H1 (cell line): ENCODE measurements around the gene TMEM39B. TPM values are rescaled to one million over a fixed set of nuclear protein-coding genes. Genes with fewer than 3 reads are reported as not detected.

Source experiments
- CTCF ChIA-PET: fragments of 300-600 bp; sonication (Branson Sonifier 250); formaldehyde crosslinking; loops from one replicate; lab custom pipeline; 2021; ENCODE audit not compliant: partially characterized antibody; lab: Charles Lee
- POLR2A ChIA-PET: fragments of 300-600 bp; sonication (Branson Sonifier 250); formaldehyde crosslinking; loops from one replicate; lab custom pipeline; 2021; ENCODE audit warnings: inconsistent platforms; ENCODE audit not compliant: partially characterized antibody; lab: Charles Lee
- DNase-seq, 2 experiments: peaks; one replicate each; pipeline versions ENCODE4 v3.0.0 to v3.0.0-alpha.2; 2010 to 2022; ENCODE audit warnings: low spot score in 2 of 2, low read depth in 1 of 2, mixed read lengths in 1 of 2
- FAIRE-seq: peaks from 2 replicates; lab custom pipeline; 2011; peaks lifted over from hg19 to GRCh38; lab: Jason Lieb, UNC
- H2AFZ ChIP-seq: 2 replicates; pipeline ENCODE4 v1.8.1; 2012; ENCODE audit warnings: low read length, inconsistent platforms
- H2AK5ac ChIP-seq: 2 replicates; pipeline ENCODE4 v1.6.1; 2013; ENCODE audit warnings: low read depth, low read length
- H2BK120ac ChIP-seq: replicated peaks from 2 replicates; pipeline ENCODE3; 2013; ENCODE audit warnings: low read depth, low read length, inconsistent platforms
- H2BK12ac ChIP-seq: 2 replicates; pipeline ENCODE4 v1.6.1; 2013; ENCODE audit warnings: low read depth, low read length
- H2BK15ac ChIP-seq: 2 replicates; pipeline ENCODE4 v1.6.1; 2013; ENCODE audit warnings: low read length
- H2BK20ac ChIP-seq: 2 replicates; pipeline ENCODE4 v1.6.1; 2013; ENCODE audit warnings: low read length
- H2BK5ac ChIP-seq: 2 replicates; pipeline ENCODE4 v1.6.1; 2013; ENCODE audit warnings: low read depth, low read length
- H3K14ac ChIP-seq: 2 replicates; pipeline ENCODE4 v1.6.1; 2013; ENCODE audit warnings: inconsistent platforms; ENCODE audit not compliant: insufficient read length
- H3K18ac ChIP-seq: 2 replicates; pipeline ENCODE4 v1.6.1; 2013; ENCODE audit warnings: low read length; ENCODE audit errors: extremely low read depth
- H3K23ac ChIP-seq: 2 replicates; pipeline ENCODE4 v1.6.1; 2013; ENCODE audit warnings: inconsistent platforms; ENCODE audit not compliant: insufficient read length
- H3K23me2 ChIP-seq: 2 replicates; pipeline ENCODE4 v1.6.1; 2013; ENCODE audit warnings: low read depth, low read length
- H3K27ac ChIP-seq: 2 replicates; pipeline ENCODE4 v1.6.1; 2011; ENCODE audit warnings: low read depth, low read length, inconsistent platforms
- H3K27me3 ChIP-seq, 4 experiments: replicated peaks in 1 of 4; 1 replicate in 1 of 4; 2 replicates in 3 of 4; pipeline versions ENCODE4 v1.6.1 to v1.8.1; 2011 to 2013; ENCODE audit warnings: low read length in 3 of 4, mild to moderate bottlenecking in 3 of 4, inconsistent platforms in 2 of 4, mixed read lengths in 2 of 4, moderate library complexity in 1 of 4; ENCODE audit not compliant: control insufficient read depth in 3 of 4, insufficient read depth in 3 of 4; ENCODE audit errors: extremely low read depth in 1 of 4
- H3K36me3 ChIP-seq, 4 experiments: 2 replicates each; pipeline versions ENCODE4 v1.6.1 to v1.8.1; 2011 to 2013; ENCODE audit warnings: mild to moderate bottlenecking in 4 of 4, low read length in 3 of 4, moderate library complexity in 2 of 4, control low read depth in 1 of 4, inconsistent platforms in 1 of 4; ENCODE audit not compliant: insufficient read depth in 4 of 4, control insufficient read depth in 2 of 4
- H3K4ac ChIP-seq: replicated peaks from 2 replicates; pipeline ENCODE3; 2013; ENCODE audit warnings: low read length, low read depth, mixed read lengths, inconsistent platforms; ENCODE audit not compliant: insufficient read length
- H3K4me1 ChIP-seq, 4 experiments: replicated peaks in 1 of 4; 1 replicate in 1 of 4; 2 replicates in 3 of 4; pipeline versions ENCODE4 v1.6.1 to v1.8.1; 2011 to 2013; ENCODE audit warnings: low read length in 3 of 4, inconsistent platforms in 2 of 4, mixed read lengths in 1 of 4; ENCODE audit not compliant: insufficient read depth in 4 of 4, control insufficient read depth in 3 of 4
- H3K4me2 ChIP-seq, 2 experiments: 2 replicates each; pipeline versions ENCODE4 v1.6.1 to v1.8.1; 2011 to 2013; ENCODE audit warnings: low read depth in 2 of 2, low read length in 2 of 2, control low read depth in 1 of 2, inconsistent platforms in 1 of 2, mild to moderate bottlenecking in 1 of 2; ENCODE audit not compliant: insufficient read depth in 1 of 2
- H3K4me3 ChIP-seq, 4 experiments: fragments of 200-600, 300-600 bp in 1 of 4; sonication (generic), shearing (Covaris generic), sonication (Bioruptor Twin) in 1 of 4; 2 replicates each; pipeline versions ENCODE4 v1.5.1 to v1.8.1; 2011 to 2016; ENCODE audit warnings: low read length in 4 of 4, low read depth in 3 of 4, control low read depth in 2 of 4, inconsistent platforms in 2 of 4, mild to moderate bottlenecking in 2 of 4, mixed read lengths in 1 of 4, moderate library complexity in 1 of 4; ENCODE audit not compliant: insufficient read depth in 2 of 4; ENCODE audit errors: extremely low read depth in 1 of 4
- H3K56ac ChIP-seq: replicated peaks from 2 replicates; pipeline ENCODE3; 2013; ENCODE audit warnings: low read depth, mild to moderate bottlenecking, mixed read lengths, low read length, inconsistent platforms; ENCODE audit not compliant: insufficient read length
- H3K79me1 ChIP-seq: 2 replicates; pipeline ENCODE4 v1.6.1; 2013; ENCODE audit warnings: low read depth, low read length, control low read depth
- H3K79me2 ChIP-seq, 2 experiments: 2 replicates each; pipeline versions ENCODE4 v1.6.1 to v1.8.1; 2012 to 2013; ENCODE audit warnings: low read length in 2 of 2, mild to moderate bottlenecking in 2 of 2, inconsistent platforms in 1 of 2; ENCODE audit not compliant: insufficient read depth in 2 of 2, control insufficient read depth in 1 of 2
- H3K9ac ChIP-seq, 4 experiments: replicated peaks in 1 of 4; 1 replicate in 1 of 4; 2 replicates in 3 of 4; pipeline versions ENCODE4 v1.6.1 to v1.8.1; 2011 to 2013; ENCODE audit warnings: low read depth in 3 of 4, low read length in 3 of 4, control low read depth in 2 of 4, mild to moderate bottlenecking in 2 of 4, moderate library complexity in 2 of 4, inconsistent platforms in 1 of 4; ENCODE audit errors: extremely low read depth in 1 of 4
- H3K9me3 ChIP-seq, 2 experiments: 2 replicates each; pipeline versions ENCODE4 v1.6.1 to v1.8.1; 2012 to 2013; ENCODE audit warnings: mild to moderate bottlenecking in 2 of 2, moderate library complexity in 2 of 2, control low read depth in 1 of 2, inconsistent platforms in 1 of 2, low read depth in 1 of 2, low read length in 1 of 2, mixed read lengths in 1 of 2; ENCODE audit not compliant: insufficient read depth in 2 of 2
- H4K20me1 ChIP-seq, 2 experiments: replicated peaks in 1 of 2; 2 replicates each; pipeline versions ENCODE3 to v1.8.1; 2011 to 2013; ENCODE audit warnings: inconsistent platforms in 2 of 2, low read length in 2 of 2, mild to moderate bottlenecking in 1 of 2; ENCODE audit not compliant: insufficient read depth in 2 of 2, control insufficient read depth in 1 of 2
- H4K5ac ChIP-seq: 2 replicates; pipeline ENCODE4 v1.6.1; 2013; ENCODE audit warnings: low read length, low read depth, mixed read lengths, inconsistent platforms; ENCODE audit not compliant: insufficient read length
- H4K8ac ChIP-seq: 2 replicates; pipeline ENCODE4 v1.8.0; 2013; ENCODE audit warnings: mild to moderate bottlenecking, moderate library complexity, low read length, inconsistent platforms; ENCODE audit not compliant: insufficient read depth; ENCODE audit errors: extremely low read depth
- H4K91ac ChIP-seq: replicated peaks from 2 replicates; pipeline ENCODE3; 2013; ENCODE audit warnings: low read length, mixed read lengths, inconsistent platforms; ENCODE audit not compliant: insufficient read length
- BCL11A ChIP-seq, 2 experiments: IDR thresholded peaks; one replicate each; pipeline ENCODE4 v1.6.1; 2011; ENCODE audit warnings: low read depth in 2 of 2, low read length in 2 of 2, mild to moderate bottlenecking in 2 of 2
- CEBPB ChIP-seq: IDR thresholded peaks from 2 replicates; pipeline ENCODE4 v1.6.1; 2012; ENCODE audit warnings: low read depth, low read length
- CHD2 ChIP-seq: IDR thresholded peaks from 2 replicates; pipeline ENCODE4 v1.6.1; 2012; ENCODE audit warnings: low read length, improper control_type of control experiment
- CTBP2 ChIP-seq: IDR thresholded peaks from 2 replicates; pipeline ENCODE4 v1.7.0; 2011; ENCODE audit warnings: borderline replicate concordance, mild to moderate bottlenecking, moderate library complexity, mixed read lengths, low read length; ENCODE audit not compliant: insufficient read depth, insufficient read length
- CTCF ChIP-seq, 3 experiments: IDR thresholded peaks; 1 replicate in 2 of 3; 2 replicates in 1 of 3; pipeline versions ENCODE4 v1.5.1 to v1.6.1; 2011; ENCODE audit warnings: low read length in 3 of 3, mild to moderate bottlenecking in 3 of 3, inconsistent platforms in 2 of 3, low read depth in 1 of 3, moderate library complexity in 1 of 3; ENCODE audit not compliant: insufficient read depth in 1 of 3; ENCODE audit errors: control extremely low read depth in 1 of 3
- JUN ChIP-seq: IDR thresholded peaks from 2 replicates; pipeline ENCODE4 v1.6.1; 2011; ENCODE audit warnings: low read depth, mild to moderate bottlenecking, improper control_type of control experiment, low read length
- NANOG ChIP-seq: IDR thresholded peaks from 2 replicates; pipeline ENCODE4 v1.6.1; 2011; ENCODE audit warnings: low read length, low read depth, mild to moderate bottlenecking, inconsistent platforms; ENCODE audit not compliant: insufficient read depth, poor library complexity, severe bottlenecking
- PHF8 ChIP-seq: fragments of 200-600 bp; sonication (generic); conservative IDR thresholded peaks from 2 replicates; pipeline ENCODE4 v1.7.1; 2012; ENCODE audit warnings: low read depth, mild to moderate bottlenecking, inconsistent platforms, low read length, moderate library complexity
- POU5F1 ChIP-seq: IDR thresholded peaks from 2 replicates; pipeline ENCODE4 v1.6.1; 2011; ENCODE audit warnings: low read depth, mild to moderate bottlenecking, low read length, moderate library complexity
- SAP30 ChIP-seq: fragments of 300-600 bp; sonication (generic); IDR thresholded peaks from 2 replicates; pipeline ENCODE4 v1.7.1; 2012; ENCODE audit warnings: low read length, moderate library complexity, mild to moderate bottlenecking, inconsistent platforms; ENCODE audit not compliant: insufficient read depth, insufficient replicate concordance
- SP2 ChIP-seq: IDR thresholded peaks from 2 replicates; pipeline ENCODE4 v1.6.1; 2012; ENCODE audit warnings: mild to moderate bottlenecking, low read length, inconsistent platforms
- TEAD4 ChIP-seq: IDR thresholded peaks from 2 replicates; pipeline ENCODE4 v1.6.1; 2012; ENCODE audit warnings: low read depth, low read length, inconsistent platforms, mixed read lengths
- WGBS, 2 experiments: shearing (Covaris generic) in 1 of 2; methylation state at CpG; one replicate each; pipeline versions ENCODE4 v1.1.6 to v1.1.7; 2013 to 2015; ENCODE audit warnings: low lambda C conversion rate in 2 of 2, mixed read lengths in 2 of 2, inconsistent platforms in 1 of 2, low coverage in 1 of 2, missing lambda C conversion rate in 1 of 2; ENCODE audit not compliant: insufficient replicate concordance in 2 of 2, insufficient coverage in 1 of 2, insufficient read length in 1 of 2; ENCODE audit errors: extremely low coverage in 1 of 2, missing lambda C conversion rate in 1 of 2; 5-methylcytosine and 5-hydroxymethylcytosine counted together
- polyA plus RNA-seq, 7 experiments: library from polyadenylated mRNA; depleted of rRNA in 3 of 7; stranded (reverse) in 5 of 7; unstranded in 2 of 7; fragments of >200 nt in 5 of 7; fragments of 200-250 nt in 2 of 7; gene quantifications; 1 replicate in 5 of 7; 2 replicates in 1 of 7; 4 replicates in 1 of 7; pipeline versions ENCODE4 v1.2.1 to v1.2.3, GENCODE V29; 2011 to 2013; ENCODE audit warnings: missing spikeins in 2 of 7, mixed read lengths in 2 of 7
- total RNA-seq: library from RNA; stranded (reverse); fragmentation: NEBNext Ultra II Directional; extraction: Animal tissue kit (Norgen Biotek cat#: 25700); gene quantifications from 2 replicates; pipeline ENCODE4 v1.2.1, GENCODE V29; 2021

Gene TMEM39B
- total and polyA plus RNA-seq, 2 of the 8 experiments (the other 6 are each of a cell fraction or from before 2014, with no cell fraction given) = 25.3 to 32.7 TPM

GRCh38 chr1:32115496-32115895 is 42.8 kb downstream of the TMEM39B start:
- H2BK20ac ChIP-seq = no peak overlapping the region
- DNase-seq (no peak), FAIRE-seq (no peak)
- H4K20me1 ChIP-seq = peaks cover 6 to 15% of the 10 kb centered on the region in 2 experiments
- no peak overlapping the region for H4K91ac ChIP-seq
- no peak overlapping the region for H4K5ac ChIP-seq
- H3K14ac ChIP-seq = no peak overlapping the region
- H3K79me1 ChIP-seq = peaks cover 3% of the 10 kb centered on the region; the same call in 1 of the 2 replicates
- H3K36me3 ChIP-seq = no peaks in the 10 kb centered on the region
- H2BK15ac ChIP-seq = no peak overlapping the region
- H3K27ac ChIP-seq = no peak overlapping the region
- H2BK5ac ChIP-seq = no peak overlapping the region
- H3K4me3 ChIP-seq = no peak overlapping the region
- H3K23ac ChIP-seq = no peak overlapping the region
- no peak overlapping the region for H3K4me2 ChIP-seq
- no peak overlapping the region for H2AFZ ChIP-seq
- WGBS, 2 experiments = 94% methylated on average over 5 of the region's 5 CpGs; no CpG with 5 or more reads in 1 of the 2 experiments
- H2BK12ac ChIP-seq = no peak overlapping the region
- no peaks in the 10 kb centered on the region for H3K27me3 ChIP-seq
- no peaks in the 10 kb centered on the region for H3K4me1 ChIP-seq
- H2BK120ac ChIP-seq = no peak overlapping the region
- H3K79me2 ChIP-seq = peaks cover 17 to 89% of the 10 kb centered on the region in 2 experiments; a peak in 3 of 4 replicates
- H3K4ac ChIP-seq = no peak overlapping the region
- H3K9ac ChIP-seq = no peak overlapping the region
- no peak overlapping the region for H4K8ac ChIP-seq
- H3K23me2 ChIP-seq = no peaks in the 10 kb centered on the region
- no peaks in the 10 kb centered on the region for H3K9me3 ChIP-seq
- H2AK5ac ChIP-seq = no peak overlapping the region
- CTCF ChIA-PET = interaction anchor here (0.7 to 0.9 kb wide), 2 partner anchors 27 to 194 kb away, joined by 3 read pairs; no protein-coding TSS in a partner anchor
- H3K18ac ChIP-seq = no peak overlapping the region
- POLR2A ChIA-PET = no interaction called here
- no peak overlapping the region for H3K56ac ChIP-seq
- no peak for TF ChIP-seq POU5F1
- TF ChIP-seq NANOG = no peak
- TF ChIP-seq TEAD4 = no peak
- TF ChIP-seq PHF8 = no peak
- no peak for TF ChIP-seq CEBPB
- no peak for TF ChIP-seq JUN
- no peak for TF ChIP-seq CTBP2
- TF ChIP-seq SP2 = no peak
- TF ChIP-seq CTCF (IDR thresholded peaks at IDR 0.05; ENCODE audit: control extremely low read depth in 1 of 3, insufficient read depth in 1 of 3, low read depth in 1 of 3, low read length in 3 of 3) = no peak
- no peak for TF ChIP-seq BCL11A (IDR thresholded peaks at IDR 0.05; ENCODE audit: low read depth in 2 of 2, low read length in 2 of 2)
- TF ChIP-seq SAP30 = no peak
- no peak for TF ChIP-seq CHD2
